NCI-H345 treated with DMSO at 0.1 percent for 48 hours (cell line): ENCODE data around the gene PHF19.

Experiments
- DNase-seq: peaks from one replicate; lab custom pipeline; 2025; ENCODE audit not compliant: unreplicated experiment; lab: John Stamatoyannopoulos, UW

The PHF19 gene

GRCh38 chr9:120855827-120856670 lies 20.9 kb downstream of the PHF19 start:
- no peak for DNase-seq

- DNase-seq, result no peak
Observed at GRCh38 chr9:120854596-120855327, 22.2 kb downstream of the PHF19 start.

GRCh38 chr9:120853198-120853597 lies 23.8 kb downstream of the PHF19 start:
- DNase-seq, result no peak

GRCh38 chr9:120852240-120853010 lies 24.6 kb downstream of the PHF19 start:
- no peak for DNase-seq

- DNase-seq, result no peak
Observed at GRCh38 chr9:120851449-120851848, 25.5 kb downstream of the PHF19 start.

GRCh38 chr9:120850315-120850714 lies 26.7 kb downstream of the PHF19 start:
- no peak for DNase-seq

GRCh38 chr9:120846906-120847305 lies 30.1 kb downstream of the PHF19 start:
- DNase-seq, result no peak

- no peak for DNase-seq
Observed at GRCh38 chr9:120846251-120846889, 30.6 kb downstream of the PHF19 start.

- DNase-seq, result no peak
Observed at GRCh38 chr9:120845255-120845654, 31.7 kb downstream of the PHF19 start.

- no peak for DNase-seq
Observed at GRCh38 chr9:120842685-120843485, 34.1 kb downstream of the PHF19 start, which contains the start of gene PSMD5. TSS of gene PSMD5 (minus strand) at chr9:120842922. CDS start at chr9:120842909, 13 bp downstream.

GRCh38 chr9:120841930-120842684 lies 34.9 kb downstream of the PHF19 start:
- DNase-seq, result no peak

GRCh38 chr9:120839146-120839545 lies 37.8 kb downstream of the PHF19 start:
- DNase-seq, result no peak

GRCh38 chr9:120837921-120838320 lies 39.1 kb downstream of the PHF19 start:
- no peak for DNase-seq

- no peak for DNase-seq
Observed at GRCh38 chr9:120833325-120833724, 43.7 kb downstream of the PHF19 start.

- no peak for DNase-seq
Observed at GRCh38 chr9:120832807-120833206, 44.2 kb downstream of the PHF19 start.

- no peak for DNase-seq
Observed at GRCh38 chr9:120830865-120831264, 46.1 kb downstream of the PHF19 start.

- DNase-seq, result no peak
Observed at GRCh38 chr9:120830151-120830550, 46.8 kb downstream of the PHF19 start.

- DNase-seq, result no peak
Observed at GRCh38 chr9:120829650-120830049, 47.3 kb downstream of the PHF19 start.

GRCh38 chr9:120820095-120820494 lies 56.9 kb downstream of the PHF19 start:
- DNase-seq, result no peak
